HepG2 (cell line): Measurements from ENCODE around the gene SPTBN2. TPM values are rescaled to one million over a fixed set of nuclear protein-coding genes. Genes with fewer than 3 reads are reported as not detected.

Source experiments
- ATF3 ChIP-seq: sonication (generic); formaldehyde crosslinking; IDR thresholded peaks from 2 replicates; pipeline ENCODE4 v1.4.0; 2020; ENCODE audit warnings: missing genetic modification reagents
- CBX1 ChIP-seq: IDR thresholded peaks from one replicate; pipeline ENCODE4 v1.6.1; 2016; ENCODE audit warnings: antibody characterized with exemption, low read depth
- GABPA ChIP-seq, 2 experiments: IDR thresholded peaks; 2 replicates each; pipeline ENCODE4 v1.6.1; 2011 to 2016; ENCODE audit warnings: low read depth in 2 of 2, low read length in 1 of 2, missing biosample characterization in 1 of 2, missing genetic modification characterization in 1 of 2
- MTF1 ChIP-seq: sonication (generic); formaldehyde crosslinking; IDR thresholded peaks from 2 replicates; pipeline ENCODE4 v1.5.0; 2020; ENCODE audit warnings: missing genetic modification reagents
- NFIC ChIP-seq: IDR thresholded peaks from 2 replicates; pipeline ENCODE4 v1.6.1; 2012; ENCODE audit warnings: mild to moderate bottlenecking, low read length, inconsistent platforms
- NFYB ChIP-seq: sonication (generic); formaldehyde crosslinking; IDR thresholded peaks from 2 replicates; pipeline ENCODE4 v1.4.0; 2020; ENCODE audit warnings: missing genetic modification reagents
- SRF ChIP-seq: IDR thresholded peaks from 2 replicates; pipeline ENCODE4 v1.6.1; 2011; ENCODE audit warnings: mild to moderate bottlenecking, low read depth, low read length, moderate library complexity
- ZNF282 ChIP-seq: fragments of 450-650 bp; IDR thresholded peaks from 2 replicates; pipeline ENCODE4 v1.6.1; 2018; ENCODE audit not compliant: partially characterized antibody
- ZNF557 ChIP-seq: sonication (generic); formaldehyde crosslinking; IDR thresholded peaks from 2 replicates; pipeline ENCODE4 v1.4.0; 2020; ENCODE audit warnings: missing genetic modification reagents
- ZNF775 ChIP-seq: sonication (generic); formaldehyde crosslinking; IDR thresholded peaks from 2 replicates; pipeline ENCODE4 v1.4.0; 2020; ENCODE audit warnings: missing genetic modification reagents, mild to moderate bottlenecking, moderate library complexity, borderline replicate concordance
- ZNF891 ChIP-seq: sonication (generic); formaldehyde crosslinking; IDR thresholded peaks from 2 replicates; pipeline ENCODE4 v1.5.0; 2020; ENCODE audit warnings: mild to moderate bottlenecking, missing genetic modification reagents
- polyA plus RNA-seq, 8 experiments: library from polyadenylated mRNA; depleted of rRNA in 3 of 8; stranded (reverse) in 7 of 8; unstranded in 1 of 8; fragments of >200 nt; fragmentation: Illumina TruSeq in 4 of 8; extraction: Trizol in 4 of 8; gene quantifications; 2 replicates each; pipeline versions ENCODE4 v1.2.1 to v1.2.3, GENCODE V29; 2011 to 2016; ENCODE audit warnings: low read depth in 4 of 8, missing spikeins in 1 of 8, mixed read lengths in 1 of 8; ENCODE audit not compliant: insufficient read depth in 1 of 8
- total RNA-seq, 5 experiments: library from RNA; depleted of rRNA; stranded (reverse); fragments of >200 nt; fragmentation: Illumina TruSeq; extraction: Trizol; gene quantifications; 2 replicates each; pipeline ENCODE4 v1.2.3, GENCODE V29; 2016; ENCODE audit warnings: low read depth in 1 of 5
- TF ChIP-seq, protein P1 (sequence below): sonication (generic); formaldehyde crosslinking; IDR thresholded peaks from 2 replicates; pipeline ENCODE4 v1.5.0; 2020; ENCODE audit warnings: mild to moderate bottlenecking, missing genetic modification reagents, borderline replicate concordance
- TF ChIP-seq, protein P2 (sequence below): sonication (generic); formaldehyde crosslinking; IDR thresholded peaks from 2 replicates; pipeline ENCODE4 v1.5.1; 2020; ENCODE audit warnings: missing genetic modification reagents, mild to moderate bottlenecking, borderline replicate concordance
- TF ChIP-seq, protein P3 (sequence below): sonication (generic); formaldehyde crosslinking; IDR thresholded peaks from 2 replicates; pipeline ENCODE4 v1.8.1; 2022; ENCODE audit warnings: low read depth, mild to moderate bottlenecking, missing genetic modification reagents

SPTBN2 gene
- total and polyA plus RNA-seq, 2 of the 13 experiments (the other 11 are each of a cell fraction or from before 2014, with no cell fraction given): 0.65 to 4.0 TPM

DNA sequence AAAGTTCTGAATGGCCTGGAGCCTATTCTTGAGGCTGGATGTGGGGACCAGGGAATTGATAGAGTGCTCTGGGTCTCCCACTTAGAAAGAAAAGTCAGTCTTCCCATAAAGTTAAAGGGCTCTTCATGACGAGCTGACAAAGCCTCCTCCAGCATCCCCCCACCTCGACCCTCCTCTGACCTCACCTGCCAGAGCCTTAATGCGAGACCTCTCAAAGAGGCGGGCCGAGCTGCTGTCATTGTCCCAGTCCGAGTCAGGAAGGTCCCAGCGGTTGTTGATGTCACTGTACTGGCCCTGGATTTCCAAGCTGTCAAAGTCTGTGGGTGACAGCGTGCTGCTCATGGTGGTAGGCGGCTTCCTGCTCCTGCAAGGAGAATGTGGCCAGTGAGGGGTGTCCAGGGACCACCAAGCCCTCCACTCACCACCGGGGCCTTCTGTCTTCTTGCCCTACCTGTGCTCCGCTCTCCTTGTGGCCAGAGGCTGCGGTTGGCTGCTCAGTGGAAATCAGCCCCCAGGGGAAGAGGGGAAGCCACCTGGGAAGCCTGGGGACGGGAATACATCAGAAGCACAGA, 8.0 kb downstream of the SPTBN2 start (continued):
- TF ChIP-seq, protein P1, sequence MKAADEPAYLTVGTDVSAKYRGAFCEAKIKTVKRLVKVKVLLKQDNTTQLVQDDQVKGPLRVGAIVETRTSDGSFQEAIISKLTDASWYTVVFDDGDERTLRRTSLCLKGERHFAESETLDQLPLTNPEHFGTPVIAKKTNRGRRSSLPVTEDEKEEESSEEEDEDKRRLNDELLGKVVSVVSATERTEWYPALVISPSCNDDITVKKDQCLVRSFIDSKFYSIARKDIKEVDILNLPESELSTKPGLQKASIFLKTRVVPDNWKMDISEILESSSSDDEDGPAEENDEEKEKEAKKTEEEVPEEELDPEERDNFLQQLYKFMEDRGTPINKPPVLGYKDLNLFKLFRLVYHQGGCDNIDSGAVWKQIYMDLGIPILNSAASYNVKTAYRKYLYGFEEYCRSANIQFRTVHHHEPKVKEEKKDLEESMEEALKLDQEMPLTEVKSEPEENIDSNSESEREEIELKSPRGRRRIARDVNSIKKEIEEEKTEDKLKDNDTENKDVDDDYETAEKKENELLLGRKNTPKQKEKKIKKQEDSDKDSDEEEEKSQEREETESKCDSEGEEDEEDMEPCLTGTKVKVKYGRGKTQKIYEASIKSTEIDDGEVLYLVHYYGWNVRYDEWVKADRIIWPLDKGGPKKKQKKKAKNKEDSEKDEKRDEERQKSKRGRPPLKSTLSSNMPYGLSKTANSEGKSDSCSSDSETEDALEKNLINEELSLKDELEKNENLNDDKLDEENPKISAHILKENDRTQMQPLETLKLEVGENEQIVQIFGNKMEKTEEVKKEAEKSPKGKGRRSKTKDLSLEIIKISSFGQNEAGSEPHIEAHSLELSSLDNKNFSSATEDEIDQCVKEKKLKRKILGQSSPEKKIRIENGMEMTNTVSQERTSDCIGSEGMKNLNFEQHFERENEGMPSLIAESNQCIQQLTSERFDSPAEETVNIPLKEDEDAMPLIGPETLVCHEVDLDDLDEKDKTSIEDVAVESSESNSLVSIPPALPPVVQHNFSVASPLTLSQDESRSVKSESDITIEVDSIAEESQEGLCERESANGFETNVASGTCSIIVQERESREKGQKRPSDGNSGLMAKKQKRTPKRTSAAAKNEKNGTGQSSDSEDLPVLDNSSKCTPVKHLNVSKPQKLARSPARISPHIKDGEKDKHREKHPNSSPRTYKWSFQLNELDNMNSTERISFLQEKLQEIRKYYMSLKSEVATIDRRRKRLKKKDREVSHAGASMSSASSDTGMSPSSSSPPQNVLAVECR (CRISPR knock-in tag): no peak
- no peak for TF ChIP-seq CBX1
- TF ChIP-seq, protein P2, sequence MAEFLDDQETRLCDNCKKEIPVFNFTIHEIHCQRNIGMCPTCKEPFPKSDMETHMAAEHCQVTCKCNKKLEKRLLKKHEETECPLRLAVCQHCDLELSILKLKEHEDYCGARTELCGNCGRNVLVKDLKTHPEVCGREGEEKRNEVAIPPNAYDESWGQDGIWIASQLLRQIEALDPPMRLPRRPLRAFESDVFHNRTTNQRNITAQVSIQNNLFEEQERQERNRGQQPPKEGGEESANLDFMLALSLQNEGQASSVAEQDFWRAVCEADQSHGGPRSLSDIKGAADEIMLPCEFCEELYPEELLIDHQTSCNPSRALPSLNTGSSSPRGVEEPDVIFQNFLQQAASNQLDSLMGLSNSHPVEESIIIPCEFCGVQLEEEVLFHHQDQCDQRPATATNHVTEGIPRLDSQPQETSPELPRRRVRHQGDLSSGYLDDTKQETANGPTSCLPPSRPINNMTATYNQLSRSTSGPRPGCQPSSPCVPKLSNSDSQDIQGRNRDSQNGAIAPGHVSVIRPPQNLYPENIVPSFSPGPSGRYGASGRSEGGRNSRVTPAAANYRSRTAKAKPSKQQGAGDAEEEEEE (CRISPR knock-in tag): no peak
- no peak for TF ChIP-seq ZNF557
- TF ChIP-seq, protein P3, sequence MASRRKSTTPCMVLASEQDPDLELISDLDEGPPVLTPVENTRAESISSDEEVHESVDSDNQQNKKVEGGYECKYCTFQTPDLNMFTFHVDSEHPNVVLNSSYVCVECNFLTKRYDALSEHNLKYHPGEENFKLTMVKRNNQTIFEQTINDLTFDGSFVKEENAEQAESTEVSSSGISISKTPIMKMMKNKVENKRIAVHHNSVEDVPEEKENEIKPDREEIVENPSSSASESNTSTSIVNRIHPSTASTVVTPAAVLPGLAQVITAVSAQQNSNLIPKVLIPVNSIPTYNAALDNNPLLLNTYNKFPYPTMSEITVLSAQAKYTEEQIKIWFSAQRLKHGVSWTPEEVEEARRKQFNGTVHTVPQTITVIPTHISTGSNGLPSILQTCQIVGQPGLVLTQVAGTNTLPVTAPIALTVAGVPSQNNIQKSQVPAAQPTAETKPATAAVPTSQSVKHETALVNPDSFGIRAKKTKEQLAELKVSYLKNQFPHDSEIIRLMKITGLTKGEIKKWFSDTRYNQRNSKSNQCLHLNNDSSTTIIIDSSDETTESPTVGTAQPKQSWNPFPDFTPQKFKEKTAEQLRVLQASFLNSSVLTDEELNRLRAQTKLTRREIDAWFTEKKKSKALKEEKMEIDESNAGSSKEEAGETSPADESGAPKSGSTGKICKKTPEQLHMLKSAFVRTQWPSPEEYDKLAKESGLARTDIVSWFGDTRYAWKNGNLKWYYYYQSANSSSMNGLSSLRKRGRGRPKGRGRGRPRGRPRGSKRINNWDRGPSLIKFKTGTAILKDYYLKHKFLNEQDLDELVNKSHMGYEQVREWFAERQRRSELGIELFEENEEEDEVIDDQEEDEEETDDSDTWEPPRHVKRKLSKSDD (CRISPR knock-in tag): no peak
- TF ChIP-seq GABPA (IDR thresholded peaks at IDR 0.05; ENCODE audit: low read depth, low read length): no peak
- no peak for TF ChIP-seq GABPA (CRISPR knock-in tag; IDR thresholded peaks at IDR 0.05; ENCODE audit: low read depth)
- no peak for TF ChIP-seq ZNF775 (CRISPR knock-in tag)
- no peak for TF ChIP-seq ZNF891 (CRISPR knock-in tag)
- no peak for TF ChIP-seq NFIC
- TF ChIP-seq SRF: no peak
- TF ChIP-seq NFYB (CRISPR knock-in tag): no peak
- no peak for TF ChIP-seq ATF3 (CRISPR knock-in tag)
- no peak for TF ChIP-seq ZNF282
- no peak for TF ChIP-seq MTF1 (CRISPR knock-in tag)
